AG04449 (cell line): ENCODE results near the gene DGKZ.

Experiments used
- CTCF ChIA-PET: fragments of 350-600 bp; formaldehyde crosslinking; extraction: SDS; loops from one replicate; lab custom pipeline; 2021; ENCODE audit warnings: antibody characterized with exemption; lab: Yijun Ruan, JAX
- POLR2A ChIA-PET: fragments of 400-600, 350-600 bp; formaldehyde crosslinking; extraction: SDS; loops from one replicate; lab custom pipeline; 2020; ENCODE audit warnings: antibody characterized with exemption, inconsistent platforms; lab: Yijun Ruan, JAX
- DNase-seq: peaks from one replicate; pipeline ENCODE4 v3.0.0-alpha.2; 2010; ENCODE audit warnings: low read depth, low spot score
- H3K4me3 ChIP-seq: 2 replicates; pipeline ENCODE4 v1.5.1; 2011; ENCODE audit warnings: low read depth, mild to moderate bottlenecking, control low read depth, low read length
- TF ChIP-seq, protein P1 (sequence below): IDR thresholded peaks from one replicate; pipeline ENCODE4 v1.5.1; 2011; ENCODE audit warnings: mild to moderate bottlenecking, moderate library complexity, low read length, control low read depth, inconsistent platforms; ENCODE audit not compliant: insufficient read depth; ENCODE audit errors: missing control alignments

Gene DGKZ

DNA sequence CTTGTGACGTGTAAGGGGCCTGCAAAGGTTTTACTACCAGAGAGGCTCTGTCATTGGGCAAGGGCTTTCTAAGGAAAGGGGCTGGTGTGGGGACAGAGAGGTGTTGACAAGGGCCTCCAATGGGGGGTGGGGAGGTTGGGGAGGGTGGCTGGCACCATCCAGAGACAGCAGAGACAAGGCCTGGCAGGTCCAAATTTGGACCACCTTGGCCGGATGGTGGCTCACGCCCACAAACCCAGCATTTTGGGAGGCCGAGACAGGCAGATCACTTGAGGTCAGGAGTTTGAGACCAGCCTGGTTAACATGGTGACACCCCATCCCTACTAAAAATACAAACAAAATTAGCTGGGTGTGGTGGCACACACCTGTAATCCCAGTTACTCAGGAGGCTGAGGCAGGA is 46.5 kb downstream of the DGKZ start:
- no peak for DNase-seq
- ChIA-PET CTCF (interaction anchor here (1.0 to 7.5 kb wide), 3 partner anchors 135 to 147 kb away, joined by 4 to 103 read pairs (median 17); no protein-coding TSS in a partner anchor), POLR2A (no interaction called here)
- H3K4me3 ChIP-seq: no peak overlapping the region
- TF ChIP-seq, protein P1, sequence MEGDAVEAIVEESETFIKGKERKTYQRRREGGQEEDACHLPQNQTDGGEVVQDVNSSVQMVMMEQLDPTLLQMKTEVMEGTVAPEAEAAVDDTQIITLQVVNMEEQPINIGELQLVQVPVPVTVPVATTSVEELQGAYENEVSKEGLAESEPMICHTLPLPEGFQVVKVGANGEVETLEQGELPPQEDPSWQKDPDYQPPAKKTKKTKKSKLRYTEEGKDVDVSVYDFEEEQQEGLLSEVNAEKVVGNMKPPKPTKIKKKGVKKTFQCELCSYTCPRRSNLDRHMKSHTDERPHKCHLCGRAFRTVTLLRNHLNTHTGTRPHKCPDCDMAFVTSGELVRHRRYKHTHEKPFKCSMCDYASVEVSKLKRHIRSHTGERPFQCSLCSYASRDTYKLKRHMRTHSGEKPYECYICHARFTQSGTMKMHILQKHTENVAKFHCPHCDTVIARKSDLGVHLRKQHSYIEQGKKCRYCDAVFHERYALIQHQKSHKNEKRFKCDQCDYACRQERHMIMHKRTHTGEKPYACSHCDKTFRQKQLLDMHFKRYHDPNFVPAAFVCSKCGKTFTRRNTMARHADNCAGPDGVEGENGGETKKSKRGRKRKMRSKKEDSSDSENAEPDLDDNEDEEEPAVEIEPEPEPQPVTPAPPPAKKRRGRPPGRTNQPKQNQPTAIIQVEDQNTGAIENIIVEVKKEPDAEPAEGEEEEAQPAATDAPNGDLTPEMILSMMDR: no peak

DNA sequence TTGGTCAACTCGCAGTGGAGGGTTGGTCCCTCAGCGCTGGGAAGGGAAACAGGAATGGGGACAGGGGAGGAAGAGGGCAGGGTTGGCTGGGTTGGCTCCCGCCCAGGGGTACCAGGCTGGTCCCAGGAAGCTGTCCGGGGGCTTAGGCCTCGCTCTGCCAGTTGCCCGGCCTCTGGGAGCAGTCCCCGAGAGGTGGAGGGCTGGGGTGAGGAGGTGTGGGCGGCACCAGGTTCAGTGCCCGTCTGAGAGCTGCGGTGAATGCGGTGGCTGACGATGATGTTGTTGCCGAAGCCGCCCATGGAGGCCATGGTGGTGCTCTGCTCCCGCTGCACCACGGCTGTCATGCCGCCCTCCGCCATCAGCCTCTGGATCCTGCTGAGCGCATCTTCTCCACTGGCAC is 50.3 kb downstream of the DGKZ start:
- no peak for DNase-seq
- TF ChIP-seq, protein P1: no peak
- CTCF ChIA-PET: interaction anchor here (1.6 to 4.0 kb wide), 3 partner anchors 9 to 29 kb away, joined by 3 to 34 read pairs (median 5); no protein-coding TSS in a partner anchor
- no peak overlapping the region for H3K4me3 ChIP-seq
- POLR2A ChIA-PET: no interaction called here

DNA sequence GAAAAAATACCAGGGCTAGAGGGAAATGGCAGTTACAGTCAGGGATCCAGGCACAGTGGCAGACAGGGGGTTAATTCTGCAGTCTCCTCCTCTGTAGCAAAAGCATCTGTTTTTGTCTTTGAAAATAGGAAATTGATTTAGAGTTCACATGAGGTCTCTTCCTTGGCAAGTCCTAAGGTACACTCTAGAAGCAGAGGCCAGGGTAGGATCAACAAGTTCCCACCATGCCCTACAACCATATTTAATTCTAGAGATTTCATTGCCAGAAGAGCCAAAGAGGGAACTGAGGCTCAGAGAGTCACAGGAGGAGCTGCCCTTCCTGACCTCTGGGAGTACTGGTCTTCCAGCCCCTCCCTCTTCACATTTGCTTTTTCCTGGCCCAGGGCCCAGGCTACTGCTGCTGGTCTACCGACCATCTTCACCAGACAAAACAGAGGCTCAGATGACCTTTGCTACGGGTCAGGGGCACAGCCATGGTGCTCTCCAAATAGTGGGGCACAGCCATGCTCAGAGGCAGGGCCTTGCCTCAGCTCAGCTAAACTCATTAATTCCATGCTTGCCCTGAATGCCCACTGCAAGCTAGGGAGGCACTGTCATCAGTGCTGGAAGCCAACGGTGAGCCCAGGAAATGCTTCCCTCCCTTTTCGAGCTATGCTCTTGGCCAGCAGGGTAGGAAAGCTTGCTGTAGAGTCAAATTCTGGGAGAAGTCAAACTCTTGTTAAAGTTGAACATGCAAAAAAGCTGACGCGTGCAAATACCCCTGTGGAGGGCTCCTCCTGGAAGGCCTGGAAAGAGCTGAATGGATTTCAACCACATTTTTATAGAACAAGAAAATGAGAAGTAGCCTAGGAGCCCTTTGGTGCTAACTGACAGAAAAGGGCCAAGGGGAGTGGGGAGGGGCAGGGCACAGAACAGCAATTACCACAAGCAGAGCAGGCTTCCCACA is 56.0 kb downstream of the DGKZ start:
- DNase-seq: no peak
- no peak overlapping the region for H3K4me3 ChIP-seq
- TF ChIP-seq, protein P1: no peak
- ChIA-PET POLR2A (no interaction called here), CTCF (interaction anchor here (0.7 to 2.5 kb wide), 7 partner anchors 11 to 185 kb away, joined by 3 to 21 read pairs (median 6); partner anchors contain the start of gene CHRM4)

DNA sequence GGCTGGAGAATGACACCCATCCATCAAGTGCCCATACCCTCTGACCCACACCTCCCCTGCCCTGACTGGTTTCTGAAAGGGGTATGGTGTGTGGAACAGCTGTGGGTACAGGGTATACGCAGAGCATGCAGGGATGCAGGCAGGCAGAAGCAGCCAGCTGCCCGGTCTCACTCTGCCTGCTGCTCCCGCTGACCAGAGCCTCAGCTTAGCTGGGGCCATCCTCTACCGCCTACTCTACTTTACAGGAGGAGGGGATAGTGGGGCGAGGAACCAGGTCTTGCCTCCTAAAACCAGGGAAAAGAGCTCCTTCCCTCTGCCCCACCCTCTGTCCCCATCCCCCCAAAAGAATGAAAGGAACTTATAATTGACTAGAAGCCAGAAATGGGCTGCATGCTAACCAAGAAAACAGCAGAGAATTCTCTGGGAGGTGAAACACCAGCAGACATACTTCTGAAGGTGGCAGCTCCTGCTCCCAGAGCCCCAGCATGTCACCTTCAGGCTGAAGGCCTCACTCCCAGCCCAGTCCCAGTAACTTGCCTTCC is 57.3 kb downstream of the DGKZ start:
- TF ChIP-seq, protein P1: no peak
- no peak overlapping the region for H3K4me3 ChIP-seq
- ChIA-PET POLR2A (no interaction called here), CTCF (interaction anchor here (1.3 to 2.5 kb wide), 7 partner anchors 13 to 133 kb away, joined by 4 to 21 read pairs (median 8); partner anchors contain the start of gene CHRM4)
- no peak for DNase-seq

DNA sequence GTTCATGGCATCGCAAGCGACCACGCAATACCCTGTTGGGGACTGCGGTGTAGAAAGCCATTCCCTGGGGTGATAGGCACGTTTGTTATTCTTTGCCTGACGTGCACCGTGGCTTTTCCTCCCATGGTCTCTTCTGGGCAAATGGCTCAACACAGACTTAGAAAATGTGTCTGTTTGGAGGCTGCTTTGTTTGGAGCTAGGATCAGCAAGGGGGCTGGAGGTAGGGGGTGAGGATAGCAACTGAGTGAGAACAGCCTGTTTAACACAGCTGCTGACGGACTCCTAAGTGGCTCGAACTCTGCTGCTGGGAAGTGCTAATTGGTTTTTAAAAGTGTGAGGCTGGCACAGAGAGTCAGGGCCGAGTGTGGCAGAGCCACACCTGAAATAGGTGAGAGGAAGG is 60.4 kb downstream of the DGKZ start:
- no peak for DNase-seq
- ChIA-PET POLR2A (interaction anchor here (0.6 kb wide), 1 partner anchor 70 kb away, joined by 3 read pairs; no protein-coding TSS in a partner anchor), CTCF (interaction anchor here (1.1 to 2.5 kb wide), 2 partner anchors 10 to 18 kb away, joined by 3 to 11 read pairs; no protein-coding TSS in a partner anchor)
- TF ChIP-seq, protein P1: no peak
- H3K4me3 ChIP-seq: no peak overlapping the region
